Astrocyte (in vitro differentiated cells and primary cell): ENCODE data around the gene IMPDH1. TPM values are rescaled to one million over a fixed set of nuclear protein-coding genes. Genes with fewer than 3 reads are reported as not detected.

Experiments used
- DNase-seq: peaks from one replicate; pipeline ENCODE4 v3.0.0-alpha.2; 2010; ENCODE audit warnings: low read depth
- FAIRE-seq: peaks from 2 replicates; lab custom pipeline; 2011; peaks lifted over from hg19 to GRCh38; lab: Jason Lieb, UNC
- H2AFZ ChIP-seq: 2 replicates; pipeline ENCODE4 v1.6.0; 2012; ENCODE audit warnings: low read depth, low read length, inconsistent platforms
- H3K27ac ChIP-seq: 2 replicates; pipeline ENCODE4 v1.5.1; 2011; ENCODE audit warnings: low read depth, low read length, inconsistent platforms
- H3K27me3 ChIP-seq: 2 replicates; pipeline ENCODE4 v1.6.0; 2011; ENCODE audit warnings: low read length, inconsistent platforms; ENCODE audit not compliant: insufficient read depth
- H3K36me3 ChIP-seq: 2 replicates; pipeline ENCODE4 v1.5.1; 2011; ENCODE audit warnings: low read length, inconsistent platforms; ENCODE audit not compliant: insufficient read depth
- H3K4me1 ChIP-seq: 2 replicates; pipeline ENCODE4 v1.5.1; 2011; ENCODE audit warnings: low read length, inconsistent platforms; ENCODE audit not compliant: insufficient read depth
- H3K4me2 ChIP-seq: 2 replicates; pipeline ENCODE4 v1.6.0; 2012; ENCODE audit warnings: low read length, inconsistent platforms
- H3K4me3 ChIP-seq: 2 replicates; pipeline ENCODE4 v1.5.1; 2011; ENCODE audit warnings: low read depth, mild to moderate bottlenecking, low read length, inconsistent platforms; ENCODE audit not compliant: insufficient read depth
- H3K79me2 ChIP-seq: 2 replicates; pipeline ENCODE4 v1.6.0; 2012; ENCODE audit warnings: mild to moderate bottlenecking, low read length, inconsistent platforms; ENCODE audit not compliant: insufficient read depth
- H3K9ac ChIP-seq: 2 replicates; pipeline ENCODE4 v1.6.0; 2012; ENCODE audit warnings: mild to moderate bottlenecking, low read length, inconsistent platforms
- H3K9me3 ChIP-seq: 2 replicates; pipeline ENCODE4 v1.5.1; 2012; ENCODE audit warnings: low read depth, mild to moderate bottlenecking, low read length, inconsistent platforms; ENCODE audit not compliant: insufficient read depth
- H4K20me1 ChIP-seq: 2 replicates; pipeline ENCODE4 v1.6.0; 2012; ENCODE audit warnings: low read length, inconsistent platforms; ENCODE audit not compliant: insufficient read depth
- H3K27ac Mint-ChIP-seq: one replicate; pipeline ENCODE4 v1.8.0; 2021; ENCODE audit warnings: mild to moderate bottlenecking, mixed read lengths; ENCODE audit not compliant: unreplicated experiment
- H3K27me3 Mint-ChIP-seq: one replicate; pipeline ENCODE4 v1.8.0; 2021; ENCODE audit warnings: low read depth, mixed read lengths; ENCODE audit not compliant: unreplicated experiment
- H3K36me3 Mint-ChIP-seq: one replicate; pipeline ENCODE4 v1.8.0; 2021; ENCODE audit warnings: low read depth, mixed read lengths; ENCODE audit not compliant: unreplicated experiment
- H3K4me1 Mint-ChIP-seq: one replicate; pipeline ENCODE4 v1.8.0; 2021; ENCODE audit warnings: low read depth, mixed read lengths; ENCODE audit not compliant: unreplicated experiment
- H3K4me3 Mint-ChIP-seq: one replicate; pipeline ENCODE4 v1.8.0; 2021; ENCODE audit warnings: mild to moderate bottlenecking, moderate library complexity, mixed read lengths; ENCODE audit not compliant: unreplicated experiment
- H3K9me3 Mint-ChIP-seq: one replicate; pipeline ENCODE4 v1.8.0; 2021; ENCODE audit warnings: mild to moderate bottlenecking, mixed read lengths; ENCODE audit not compliant: unreplicated experiment
- EZH2 ChIP-seq: IDR thresholded peaks from 2 replicates; pipeline ENCODE4 v1.6.1; 2012; ENCODE audit warnings: mild to moderate bottlenecking, low read length, inconsistent platforms; ENCODE audit not compliant: insufficient read depth
- total RNA-seq: library from RNA; stranded (reverse); gene quantifications from 2 replicates; pipeline ENCODE4 v1.2.1, GENCODE V29; 2021
- TF ChIP-seq, protein P1 (sequence below): IDR thresholded peaks from 2 replicates; pipeline ENCODE4 v1.5.1; 2011; ENCODE audit warnings: low read depth, mild to moderate bottlenecking, inconsistent platforms, low read length, moderate library complexity; ENCODE audit not compliant: insufficient read depth

IMPDH1 gene
- total RNA-seq, 1 donor from 2014 or later = 43.9 TPM

DNA sequence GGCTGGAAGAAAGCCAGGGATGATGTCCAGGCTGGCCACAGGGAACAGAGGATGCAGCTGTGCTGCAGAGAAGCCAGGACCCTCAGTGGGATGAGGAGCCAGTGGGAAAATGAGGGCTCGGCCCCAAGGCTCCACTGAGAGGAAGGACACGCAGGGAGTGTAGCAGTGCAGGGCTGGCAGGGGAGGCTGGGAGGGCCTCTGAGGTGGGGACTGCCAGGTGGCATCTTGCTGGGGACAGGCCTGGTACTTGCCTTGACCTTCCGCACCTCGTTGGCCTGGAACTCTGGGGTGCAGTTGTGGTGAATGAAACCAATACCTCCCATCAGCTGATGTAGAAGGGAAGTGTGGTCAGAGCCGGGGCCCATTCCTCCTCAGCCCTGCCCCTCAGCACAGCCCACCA is 9.2 kb downstream of the IMPDH1 start:
- H4K20me1 ChIP-seq = peaks cover 59% of the 10 kb centered on the region
- TF ChIP-seq, protein P1, sequence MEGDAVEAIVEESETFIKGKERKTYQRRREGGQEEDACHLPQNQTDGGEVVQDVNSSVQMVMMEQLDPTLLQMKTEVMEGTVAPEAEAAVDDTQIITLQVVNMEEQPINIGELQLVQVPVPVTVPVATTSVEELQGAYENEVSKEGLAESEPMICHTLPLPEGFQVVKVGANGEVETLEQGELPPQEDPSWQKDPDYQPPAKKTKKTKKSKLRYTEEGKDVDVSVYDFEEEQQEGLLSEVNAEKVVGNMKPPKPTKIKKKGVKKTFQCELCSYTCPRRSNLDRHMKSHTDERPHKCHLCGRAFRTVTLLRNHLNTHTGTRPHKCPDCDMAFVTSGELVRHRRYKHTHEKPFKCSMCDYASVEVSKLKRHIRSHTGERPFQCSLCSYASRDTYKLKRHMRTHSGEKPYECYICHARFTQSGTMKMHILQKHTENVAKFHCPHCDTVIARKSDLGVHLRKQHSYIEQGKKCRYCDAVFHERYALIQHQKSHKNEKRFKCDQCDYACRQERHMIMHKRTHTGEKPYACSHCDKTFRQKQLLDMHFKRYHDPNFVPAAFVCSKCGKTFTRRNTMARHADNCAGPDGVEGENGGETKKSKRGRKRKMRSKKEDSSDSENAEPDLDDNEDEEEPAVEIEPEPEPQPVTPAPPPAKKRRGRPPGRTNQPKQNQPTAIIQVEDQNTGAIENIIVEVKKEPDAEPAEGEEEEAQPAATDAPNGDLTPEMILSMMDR = no peak
- no peak for TF ChIP-seq EZH2
- H3K27me3 ChIP-seq = no peaks in the 10 kb centered on the region
- Mint-ChIP-seq H3K36me3 (peaks cover 13% of the 10 kb centered on the region), H3K27me3 (peaks cover 13% of the 10 kb centered on the region), H3K27ac (no peak overlapping the region), H3K4me3 (no peak overlapping the region), H3K9me3 (no peaks in the 10 kb centered on the region), H3K4me1 (peaks cover 7% of the 10 kb centered on the region)
- no peak overlapping the region for H3K9ac ChIP-seq
- peaks cover 29% of the 10 kb centered on the region for H3K36me3 ChIP-seq
- H3K4me2 ChIP-seq = no peak overlapping the region
- no peak overlapping the region for H2AFZ ChIP-seq
- DNase-seq (no peak), FAIRE-seq (no peak)
- H3K4me3 ChIP-seq = no peak overlapping the region
- no peaks in the 10 kb centered on the region for H3K9me3 ChIP-seq
- no peak overlapping the region for H3K27ac ChIP-seq
- H3K4me1 ChIP-seq = peaks cover 13% of the 10 kb centered on the region
- H3K79me2 ChIP-seq = peaks cover 27% of the 10 kb centered on the region

DNA sequence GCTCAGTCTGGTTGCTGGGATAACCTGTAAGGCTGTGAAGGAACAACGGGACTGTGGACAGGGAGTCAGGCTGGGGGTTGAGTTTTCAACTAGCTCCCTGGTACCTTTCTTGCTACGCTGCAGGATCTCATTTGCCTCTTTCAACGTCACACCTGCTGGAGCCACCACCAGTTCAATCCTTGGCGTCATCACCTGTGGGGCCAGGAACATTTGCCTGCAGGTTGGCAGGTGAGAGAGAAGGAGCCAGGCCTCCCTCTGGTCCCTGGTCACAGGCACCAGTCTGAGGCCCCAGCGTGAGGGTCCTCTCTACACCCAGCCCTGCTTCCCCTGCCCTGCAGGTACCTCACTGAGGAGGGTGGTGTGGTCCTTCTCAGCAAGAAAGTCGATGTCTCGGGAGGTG is 9.8 kb downstream of the IMPDH1 start:
- H3K36me3 Mint-ChIP-seq = peaks cover 13% of the 10 kb centered on the region
- Histone ChIP-seq H3K27ac (no peak overlapping the region), H3K4me2 (no peak overlapping the region), H3K9me3 (no peaks in the 10 kb centered on the region), H3K4me1 (peaks cover 12% of the 10 kb centered on the region), H4K20me1 (peaks cover 59% of the 10 kb centered on the region), H3K4me3 (no peak overlapping the region), H3K27me3 (no peaks in the 10 kb centered on the region), H2AFZ (no peak overlapping the region), H3K36me3 (peaks cover 29% of the 10 kb centered on the region), H3K79me2 (peaks cover 21% of the 10 kb centered on the region), H3K9ac (no peak overlapping the region)
- peaks cover 7% of the 10 kb centered on the region for H3K4me1 Mint-ChIP-seq
- DNase-seq (no peak), FAIRE-seq (no peak)
- no peak overlapping the region for H3K4me3 Mint-ChIP-seq
- H3K27ac Mint-ChIP-seq = no peak overlapping the region
- H3K9me3 Mint-ChIP-seq = no peaks in the 10 kb centered on the region
- TF ChIP-seq EZH2 = no peak
- TF ChIP-seq, protein P1 = no peak
- H3K27me3 Mint-ChIP-seq = peaks cover 13% of the 10 kb centered on the region

GRCh38 chr7:128398841-128399135 is 11.0 kb downstream of the IMPDH1 start:
- Mint-ChIP-seq H3K27me3 (peaks cover 15% of the 10 kb centered on the region), H3K4me1 (peaks cover 2% of the 10 kb centered on the region), H3K4me3 (no peak overlapping the region), H3K27ac (no peak overlapping the region), H3K9me3 (no peaks in the 10 kb centered on the region), H3K36me3 (peaks cover 14% of the 10 kb centered on the region)
- no peaks in the 10 kb centered on the region for H3K9me3 ChIP-seq
- H3K4me2 ChIP-seq = no peak overlapping the region
- H3K36me3 ChIP-seq = peaks cover 30% of the 10 kb centered on the region
- H3K27ac ChIP-seq = no peak overlapping the region
- DNase-seq (no peak), FAIRE-seq (no peak)
- H3K4me3 ChIP-seq = no peak overlapping the region
- TF ChIP-seq, protein P1 = peak; percentile 8
- no peak for TF ChIP-seq EZH2
- no peaks in the 10 kb centered on the region for H3K4me1 ChIP-seq
- peaks cover 9% of the 10 kb centered on the region for H3K79me2 ChIP-seq
- no peak overlapping the region for H2AFZ ChIP-seq
- H3K9ac ChIP-seq = no peak overlapping the region
- peaks cover 47% of the 10 kb centered on the region for H4K20me1 ChIP-seq
- H3K27me3 ChIP-seq = no peaks in the 10 kb centered on the region
